IMR-90 (cell line): ENCODE results near the gene SERPINA6.

Source experiments
- CHD1 ChIP-seq: IDR thresholded peaks from 2 replicates; pipeline ENCODE4 v1.6.1; 2012; ENCODE audit warnings: low read depth, low read length, improper control_type of control experiment
- CTCF ChIP-seq: conservative IDR thresholded peaks from 2 replicates; pipeline ENCODE4 v1.5.1; 2012; ENCODE audit warnings: mild to moderate bottlenecking, low read depth, low read length, improper control_type of control experiment
- MAFK ChIP-seq: IDR thresholded peaks from 2 replicates; pipeline ENCODE4 v1.6.1; 2012; ENCODE audit warnings: low read depth, low read length, improper control_type of control experiment
- MXI1 ChIP-seq: IDR thresholded peaks from 2 replicates; pipeline ENCODE4 v1.6.1; 2012; ENCODE audit warnings: low read depth, mild to moderate bottlenecking, low read length, moderate library complexity, borderline replicate concordance
- POLR2A ChIP-seq: IDR thresholded peaks from 2 replicates; pipeline ENCODE4 v1.6.1; 2012; ENCODE audit warnings: mild to moderate bottlenecking, low read depth, low read length
- RCOR1 ChIP-seq: IDR thresholded peaks from 2 replicates; pipeline ENCODE4 v1.6.1; 2012; ENCODE audit warnings: mild to moderate bottlenecking, low read length, improper control_type of control experiment; ENCODE audit not compliant: insufficient replicate concordance
- SMC3 ChIP-seq: fragments of 150-350 bp; IDR thresholded peaks from 2 replicates; pipeline ENCODE4 v1.6.1; 2016; ENCODE audit warnings: low read depth, mild to moderate bottlenecking, antibody characterized with exemption, low read length, moderate library complexity

GRCh38 chr14:94368956-94369355 lies 45.8 kb upstream of the SERPINA6 start:
- TF ChIP-seq POLR2A (no peak), CTCF (no peak), SMC3 (no peak), MXI1 (no peak), RCOR1 (no peak), CHD1 (no peak), MAFK (no peak)
